Lower lobe of right lung (tissue), 2 donors: ENCODE measurements around the gene OR7G3. TPM values are rescaled to one million over a fixed set of nuclear protein-coding genes. Genes with fewer than 3 reads are reported as not detected.

ENCODE experiments used
- ATAC-seq, 2 donors: fragments of 200-7000 bp; cut with Tn5 transposase; one replicate each; pipeline ENCODE4 v1.9.1; 2020 to 2022; ENCODE audit warnings: mild to moderate bottlenecking in 2 of 2, moderate library complexity in 2 of 2
- DNase-seq: peaks from one replicate; pipeline ENCODE4 v3.0.0-alpha.2; 2020
- H3K27ac ChIP-seq: fragments of 200-600 bp; one replicate; pipeline ENCODE4 v1.8.0; 2022
- H3K27me3 ChIP-seq: fragments of 200-600 bp; one replicate; pipeline ENCODE4 v1.8.0; 2022; ENCODE audit warnings: low read depth
- H3K36me3 ChIP-seq: fragments of 200-600 bp; one replicate; pipeline ENCODE4 v1.8.0; 2022; ENCODE audit warnings: mild to moderate bottlenecking
- H3K4me1 ChIP-seq: fragments of 200-600 bp; one replicate; pipeline ENCODE4 v1.8.0; 2022
- H3K4me3 ChIP-seq: fragments of 200-600 bp; one replicate; pipeline ENCODE4 v1.8.0; 2022; ENCODE audit warnings: mild to moderate bottlenecking
- H3K9me3 ChIP-seq: fragments of 200-600 bp; one replicate; pipeline ENCODE4 v1.8.0; 2022
- intact Hi-C: fragments of 100-400 bp; cut with DNase I; formaldehyde crosslinking; loops from one replicate; pipeline ENCODE4 v1.11.0; 2022
- long read RNA-seq: library from polyadenylated mRNA; unstranded; transcript quantifications from one replicate; pipeline ENCODE4 v2.0.0, GENCODE V29; 2021
- total RNA-seq: library from RNA; stranded (reverse); fragmentation: NEBNext Ultra II Directional; extraction: Animal tissue kit (Norgen Biotek cat#: 25700); gene quantifications from one replicate; pipeline ENCODE4 v1.2.1, GENCODE V29; 2021
- TF ChIP-seq, protein P1 (sequence below): fragments of 200-600 bp; IDR thresholded peaks from one replicate; pipeline ENCODE4 v1.8.0; 2022; ENCODE audit warnings: antibody characterized with exemption, mild to moderate bottlenecking
- donor health status: DM: no; HTN: yes; CAD: no; lungs with severe emphysema.

OR7G3 gene
- not detected for total RNA-seq
- long read RNA-seq = 0 reads

GRCh38 chr19:9126900-9127405, at the start of gene OR7G3:
Gene OR7G3 (minus strand): TSS chr19:9126950. CDS start chr19:9126950, 0 bp downstream.
- no peak for ATAC-seq
- TF ChIP-seq, protein P1, sequence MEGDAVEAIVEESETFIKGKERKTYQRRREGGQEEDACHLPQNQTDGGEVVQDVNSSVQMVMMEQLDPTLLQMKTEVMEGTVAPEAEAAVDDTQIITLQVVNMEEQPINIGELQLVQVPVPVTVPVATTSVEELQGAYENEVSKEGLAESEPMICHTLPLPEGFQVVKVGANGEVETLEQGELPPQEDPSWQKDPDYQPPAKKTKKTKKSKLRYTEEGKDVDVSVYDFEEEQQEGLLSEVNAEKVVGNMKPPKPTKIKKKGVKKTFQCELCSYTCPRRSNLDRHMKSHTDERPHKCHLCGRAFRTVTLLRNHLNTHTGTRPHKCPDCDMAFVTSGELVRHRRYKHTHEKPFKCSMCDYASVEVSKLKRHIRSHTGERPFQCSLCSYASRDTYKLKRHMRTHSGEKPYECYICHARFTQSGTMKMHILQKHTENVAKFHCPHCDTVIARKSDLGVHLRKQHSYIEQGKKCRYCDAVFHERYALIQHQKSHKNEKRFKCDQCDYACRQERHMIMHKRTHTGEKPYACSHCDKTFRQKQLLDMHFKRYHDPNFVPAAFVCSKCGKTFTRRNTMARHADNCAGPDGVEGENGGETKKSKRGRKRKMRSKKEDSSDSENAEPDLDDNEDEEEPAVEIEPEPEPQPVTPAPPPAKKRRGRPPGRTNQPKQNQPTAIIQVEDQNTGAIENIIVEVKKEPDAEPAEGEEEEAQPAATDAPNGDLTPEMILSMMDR = no peak
- intact Hi-C loops = no loop called here
- Histone ChIP-seq H3K4me3 (no peak within 1 kb of the TSS), H3K36me3 (no peaks in the 10 kb centered on the region), H3K4me1 (no peaks in the 10 kb centered on the region), H3K27ac (no peak within 1 kb of the TSS), H3K27me3 (no peaks in the 10 kb centered on the region), H3K9me3 (no peaks in the 10 kb centered on the region)
- DNase-seq = no peak

GRCh38 chr19:9175326-9175725, 48.6 kb upstream of the OR7G3 start:
- intact Hi-C loops = no loop called here
- DNase-seq = no peak
- TF ChIP-seq, protein P1 = no peak
- Histone ChIP-seq H3K36me3 (no peaks in the 10 kb centered on the region), H3K4me3 (no peak overlapping the region), H3K4me1 (no peaks in the 10 kb centered on the region), H3K27me3 (no peaks in the 10 kb centered on the region), H3K27ac (no peak overlapping the region), H3K9me3 (no peaks in the 10 kb centered on the region)
- ATAC-seq = no peak

DNA sequence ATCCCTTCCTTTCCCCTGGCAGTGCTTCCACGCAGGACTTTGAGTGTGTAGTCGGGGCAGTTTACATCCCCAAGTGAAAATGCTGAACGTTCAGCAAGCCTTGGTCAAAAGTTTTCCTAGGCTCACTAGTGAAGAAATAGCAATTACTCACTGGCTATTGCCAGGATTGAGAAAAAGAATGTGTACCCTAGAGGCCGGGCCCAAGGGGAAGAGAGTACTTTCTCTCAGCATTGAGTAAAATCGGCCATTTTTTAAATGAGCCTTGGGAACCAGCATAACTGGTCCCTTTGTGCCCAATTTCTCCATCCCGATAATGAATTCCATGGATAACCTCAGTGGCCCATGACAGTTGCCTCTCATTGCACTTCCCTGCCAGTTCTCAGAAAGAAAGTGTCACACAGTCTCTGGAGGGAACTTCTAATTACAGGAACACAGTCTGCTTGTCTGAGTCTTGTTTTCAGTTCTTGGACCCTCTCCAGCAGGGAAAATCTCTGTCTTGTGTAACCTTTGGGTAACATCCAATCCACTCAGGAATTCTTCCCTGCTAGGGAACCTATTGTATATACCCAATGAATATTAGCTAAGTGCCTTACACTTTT, 44.7 kb upstream of the OR7G3 start:
- Histone ChIP-seq H3K9me3 (no peaks in the 10 kb centered on the region), H3K36me3 (no peaks in the 10 kb centered on the region), H3K27me3 (no peaks in the 10 kb centered on the region), H3K4me1 (no peaks in the 10 kb centered on the region), H3K27ac (no peak overlapping the region), H3K4me3 (no peak overlapping the region)
- no peak for DNase-seq
- TF ChIP-seq, protein P1 = no peak
- intact Hi-C loops = no loop called here
- ATAC-seq = no peak

DNA sequence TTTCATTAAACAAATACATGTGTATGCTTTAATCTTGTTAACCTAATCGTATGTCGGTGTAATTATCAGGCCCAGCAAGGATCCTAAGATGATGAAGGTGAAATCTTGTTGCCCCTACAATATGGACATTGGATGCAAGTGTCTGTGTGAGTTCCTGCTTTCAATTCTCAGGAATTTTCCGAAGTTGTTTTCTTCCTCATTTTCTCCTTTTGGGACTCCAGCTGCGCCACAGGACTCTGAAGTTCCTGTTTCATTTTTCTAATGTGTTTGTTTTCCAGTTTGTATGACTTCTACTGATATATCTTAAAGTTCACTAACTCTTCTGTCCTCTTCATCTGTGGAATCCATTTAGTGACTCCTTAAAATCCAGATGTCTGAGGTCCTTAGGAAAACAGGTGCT, 40.1 kb upstream of the OR7G3 start:
- intact Hi-C loops = no loop called here
- DNase-seq (no peak), ATAC-seq (no peak)
- Histone ChIP-seq H3K4me1 (no peaks in the 10 kb centered on the region), H3K4me3 (no peak overlapping the region), H3K36me3 (peaks cover 17% of the 10 kb centered on the region), H3K9me3 (peaks cover 7% of the 10 kb centered on the region), H3K27me3 (no peaks in the 10 kb centered on the region), H3K27ac (no peak overlapping the region)
- TF ChIP-seq, protein P1 = no peak

GRCh38 chr19:9165261-9165660, 38.5 kb upstream of the OR7G3 start:
- intact Hi-C loops = no loop called here
- Histone ChIP-seq H3K27ac (no peak overlapping the region), H3K4me1 (no peaks in the 10 kb centered on the region), H3K36me3 (peaks cover 33% of the 10 kb centered on the region), H3K9me3 (peaks cover 23% of the 10 kb centered on the region), H3K4me3 (no peak overlapping the region), H3K27me3 (no peaks in the 10 kb centered on the region)
- TF ChIP-seq, protein P1 = no peak
- ATAC-seq = no peak
- DNase-seq = no peak
